ENCODE measurements around the gene SLC6A6. TPM values are rescaled to one million over a fixed set of nuclear protein-coding genes. Genes with fewer than 3 reads are reported as not detected.
A peak's percentile ranks its signal among the peaks of the same experiment; 100 is the strongest.

SLC6A6 gene
- total and polyA plus RNA-seq, 2 experiments from 2014 or later: 4.6 to 10.6 TPM

GRCh38 chr3:14452740-14453710 is 50.6 kb downstream of the SLC6A6 start:
- H2AFZ ChIP-seq: 0 out of 2 replicates have a peak overlapping the region, but pooled peaks have one; percentile 19
- H3K4me1 ChIP-seq (ENCODE audit: insufficient read depth): peaks cover 18% of the 10 kb centered on the region
- H3K27me3 ChIP-seq (replicated peaks; ENCODE audit: insufficient read depth): no peaks in the 10 kb centered on the region
- H3F3A ChIP-seq (ENCODE audit: insufficient read depth): peaks cover 16% of the 10 kb centered on the region; the same call in 1 of the 2 replicates
- no peak for TF ChIP-seq EZH2phosphoT487 (IDR thresholded peaks at IDR 0.05; ENCODE audit: insufficient read depth, low read depth)
- H3K9me3 ChIP-seq (ENCODE audit: low read depth): no peaks in the 10 kb centered on the region
- in situ Hi-C loops (cut with MboI): no loop called here
- H3K36me3 ChIP-seq (ENCODE audit: low read depth): peaks cover 1% of the 10 kb centered on the region; the same call in 1 of the 2 replicates
- H4K20me1 ChIP-seq (ENCODE audit: insufficient read depth): no peaks in the 10 kb centered on the region
- H3K9me2 ChIP-seq (ENCODE audit: insufficient read depth): no peaks in the 10 kb centered on the region
- H3K4me3 ChIP-seq: peak overlapping the region; percentile 46
- no peaks in the 10 kb centered on the region for H3K79me2 ChIP-seq (ENCODE audit: insufficient read depth)
- peak overlapping the region; percentile 79 for H3K4me2 ChIP-seq (ENCODE audit: unreplicated experiment)
- peak; percentile 96 for DNase-seq
- H3K9ac ChIP-seq: peak overlapping the region; percentile 82
- H3K27ac ChIP-seq: peak overlapping the region; percentile 98
- WGBS, 2 experiments (ENCODE audit: low coverage in 1 of 2, low lambda C conversion rate in 2 of 2, missing lambda C conversion rate in 2 of 2): 0 to 2% methylated on average over 25 of the region's 25 CpGs

GRCh38 chr3:14453876-14454638 is 51.7 kb downstream of the SLC6A6 start:
- no peak overlapping the region for H3K4me2 ChIP-seq (ENCODE audit: unreplicated experiment)
- no peak overlapping the region for H3K4me3 ChIP-seq
- no peak overlapping the region for H3K9ac ChIP-seq
- H4K20me1 ChIP-seq (ENCODE audit: insufficient read depth): no peaks in the 10 kb centered on the region
- no peaks in the 10 kb centered on the region for H3K36me3 ChIP-seq (ENCODE audit: low read depth)
- no peak overlapping the region for H2AFZ ChIP-seq
- peaks cover 26% of the 10 kb centered on the region; the same call in 1 of the 2 replicates for H3F3A ChIP-seq (ENCODE audit: insufficient read depth)
- peaks cover 25% of the 10 kb centered on the region for H3K4me1 ChIP-seq (ENCODE audit: insufficient read depth)
- H3K27me3 ChIP-seq (replicated peaks; ENCODE audit: insufficient read depth): no peaks in the 10 kb centered on the region
- H3K9me3 ChIP-seq (ENCODE audit: low read depth): no peaks in the 10 kb centered on the region
- no peak for DNase-seq
- H3K27ac ChIP-seq: no peak overlapping the region
- WGBS, 2 experiments (ENCODE audit: low coverage in 1 of 2, low lambda C conversion rate in 2 of 2, missing lambda C conversion rate in 2 of 2): 66 to 73% methylated on average over 19 to 23 of the region's 23 CpGs
- TF ChIP-seq EZH2phosphoT487 (IDR thresholded peaks at IDR 0.05; ENCODE audit: insufficient read depth, low read depth) (no peak), EZH2 (IDR thresholded peaks at IDR 0.05; ENCODE audit: insufficient read depth, poor library complexity, severe bottlenecking) (no peak)
- H3K9me2 ChIP-seq (ENCODE audit: insufficient read depth): no peaks in the 10 kb centered on the region
- H3K79me2 ChIP-seq (ENCODE audit: insufficient read depth): no peaks in the 10 kb centered on the region
- in situ Hi-C loops (cut with MboI): no loop called here

GRCh38 chr3:14454639-14455310 is 52.4 kb downstream of the SLC6A6 start:
- no peak for TF ChIP-seq EZH2 (IDR thresholded peaks at IDR 0.05; ENCODE audit: insufficient read depth, poor library complexity, severe bottlenecking)
- TF ChIP-seq EZH2phosphoT487 (IDR thresholded peaks at IDR 0.05; ENCODE audit: insufficient read depth, low read depth): no peak
- H3F3A ChIP-seq (ENCODE audit: insufficient read depth): peaks cover 32% of the 10 kb centered on the region; the same call in 1 of the 2 replicates
- no peaks in the 10 kb centered on the region for H3K79me2 ChIP-seq (ENCODE audit: insufficient read depth)
- no peak overlapping the region for H2AFZ ChIP-seq
- no peak for DNase-seq
- H3K27me3 ChIP-seq (replicated peaks; ENCODE audit: insufficient read depth): no peaks in the 10 kb centered on the region
- no peaks in the 10 kb centered on the region for H3K36me3 ChIP-seq (ENCODE audit: low read depth)
- H3K27ac ChIP-seq: no peak overlapping the region
- H3K4me3 ChIP-seq: no peak overlapping the region
- H3K9ac ChIP-seq: no peak overlapping the region
- H3K4me2 ChIP-seq (ENCODE audit: unreplicated experiment): no peak overlapping the region
- no peaks in the 10 kb centered on the region for H4K20me1 ChIP-seq (ENCODE audit: insufficient read depth)
- no peaks in the 10 kb centered on the region for H3K9me2 ChIP-seq (ENCODE audit: insufficient read depth)
- peaks cover 30% of the 10 kb centered on the region for H3K4me1 ChIP-seq (ENCODE audit: insufficient read depth)
- no peaks in the 10 kb centered on the region for H3K9me3 ChIP-seq (ENCODE audit: low read depth)
- in situ Hi-C loops (cut with MboI): no loop called here
- WGBS, 2 experiments (ENCODE audit: low coverage in 1 of 2, low lambda C conversion rate in 2 of 2, missing lambda C conversion rate in 2 of 2): 66 to 70% methylated on average over 8 of the region's 8 CpGs
